WTC11 (cell line): ENCODE data around the gene CREB1. TPM values are rescaled to one million over a fixed set of nuclear protein-coding genes. Genes with fewer than 3 reads are reported as not detected.

Source experiments
- ATAC-seq: fragments of 200-7000 bp; cut with Tn5 transposase; 2 replicates; pipeline ENCODE4 v1.10.0; 2021; ENCODE audit warnings: mild to moderate bottlenecking, moderate library complexity
- CTCF ChIA-PET: fragments of 300-600 bp; sonication (Branson Sonifier 250); formaldehyde crosslinking; loops from one replicate; lab custom pipeline; 2021; ENCODE audit warnings: antibody characterized with exemption; lab: Charles Lee
- POLR2A ChIA-PET: fragments of 350-600 bp; sonication (Branson Sonifier 250); formaldehyde crosslinking; loops from one replicate; lab custom pipeline; 2021; ENCODE audit warnings: antibody characterized with exemption; lab: Charles Lee
- DNase-seq: peaks from one replicate; pipeline ENCODE4 v3.0.0; 2021; ENCODE audit warnings: low spot score
- H3K27ac Mint-ChIP-seq: 2 replicates; pipeline ENCODE4 v1.8.0; 2021; ENCODE audit warnings: mixed read lengths
- H3K27me3 Mint-ChIP-seq: 2 replicates; pipeline ENCODE4 v1.8.0; 2021; ENCODE audit warnings: low read depth, mild to moderate bottlenecking, moderate library complexity, mixed read lengths
- H3K36me3 Mint-ChIP-seq: 2 replicates; pipeline ENCODE4 v1.8.0; 2021; ENCODE audit warnings: mixed read lengths
- H3K4me1 Mint-ChIP-seq: 2 replicates; pipeline ENCODE4 v1.8.0; 2022; ENCODE audit warnings: mixed read lengths
- H3K4me3 Mint-ChIP-seq: 2 replicates; pipeline ENCODE4 v1.8.0; 2021; ENCODE audit warnings: mild to moderate bottlenecking, moderate library complexity, mixed read lengths
- H3K9me3 Mint-ChIP-seq: 2 replicates; pipeline ENCODE4 v1.8.0; 2021; ENCODE audit warnings: mixed read lengths
- AFF4 ChIP-seq: sonication (generic); formaldehyde crosslinking; IDR thresholded peaks from 2 replicates; pipeline ENCODE4 v1.8.1; 2023; ENCODE audit warnings: mild to moderate bottlenecking, missing genetic modification reagents, borderline replicate concordance
- ARID4B ChIP-seq: sonication (generic); formaldehyde crosslinking; IDR thresholded peaks from 2 replicates; pipeline ENCODE4 v1.8.0; 2023; ENCODE audit warnings: missing genetic modification reagents, mild to moderate bottlenecking, borderline replicate concordance
- CREM ChIP-seq: sonication (generic); formaldehyde crosslinking; IDR thresholded peaks from 2 replicates; pipeline ENCODE4 v1.8.1; 2022; ENCODE audit warnings: mild to moderate bottlenecking, missing genetic modification reagents, moderate library complexity
- E2F1 ChIP-seq: sonication (generic); formaldehyde crosslinking; IDR thresholded peaks from 2 replicates; pipeline ENCODE4 v1.8.0; 2022; ENCODE audit warnings: mild to moderate bottlenecking, missing genetic modification reagents
- E2F5 ChIP-seq: sonication (generic); formaldehyde crosslinking; IDR thresholded peaks from 2 replicates; pipeline ENCODE4 v1.8.1; 2022; ENCODE audit warnings: mild to moderate bottlenecking, moderate library complexity, missing genetic modification reagents
- GTF2I ChIP-seq: fragments of 250-450 bp; sonication (Bioruptor Pico); conservative IDR thresholded peaks from 2 replicates; pipeline ENCODE4 v1.4.0; 2021; ENCODE audit warnings: mild to moderate bottlenecking
- HMGA2 ChIP-seq: fragments of 250-450 bp; sonication (Bioruptor Pico); IDR thresholded peaks from 2 replicates; pipeline ENCODE4 v1.4.0; 2021; ENCODE audit warnings: mild to moderate bottlenecking, moderate library complexity
- IRF1 ChIP-seq: sonication (generic); formaldehyde crosslinking; IDR thresholded peaks from 2 replicates; pipeline ENCODE4 v1.8.0; 2023; ENCODE audit warnings: missing genetic modification reagents
- SMAD4 ChIP-seq: sonication (generic); formaldehyde crosslinking; IDR thresholded peaks from 2 replicates; pipeline ENCODE4 v1.8.0; 2022; ENCODE audit warnings: mild to moderate bottlenecking, missing genetic modification reagents
- TP53 ChIP-seq: sonication (generic); formaldehyde crosslinking; IDR thresholded peaks from 2 replicates; pipeline ENCODE4 v1.8.1; 2023; ENCODE audit warnings: mild to moderate bottlenecking, missing genetic modification reagents
- USF1 ChIP-seq: sonication (generic); formaldehyde crosslinking; IDR thresholded peaks from 2 replicates; pipeline ENCODE4 v1.8.0; 2022; ENCODE audit warnings: mild to moderate bottlenecking, missing genetic modification reagents
- USF2 ChIP-seq: sonication (generic); formaldehyde crosslinking; IDR thresholded peaks from 2 replicates; pipeline ENCODE4 v1.8.1; 2023; ENCODE audit warnings: mild to moderate bottlenecking, missing genetic modification reagents, moderate library complexity
- ZBTB43 ChIP-seq: sonication (generic); formaldehyde crosslinking; IDR thresholded peaks from 2 replicates; pipeline ENCODE4 v1.8.1; 2023; ENCODE audit warnings: mild to moderate bottlenecking, missing genetic modification reagents
- ZNF121 ChIP-seq: sonication (generic); formaldehyde crosslinking; IDR thresholded peaks from 2 replicates; pipeline ENCODE4 v1.8.0; 2023; ENCODE audit warnings: missing genetic modification reagents
- ZNF317 ChIP-seq: sonication (generic); formaldehyde crosslinking; IDR thresholded peaks from 2 replicates; pipeline ENCODE4 v1.8.1; 2023; ENCODE audit warnings: low read depth, mild to moderate bottlenecking, moderate library complexity, missing genetic modification reagents, borderline replicate concordance
- ZNF396 ChIP-seq: fragments of 250-450 bp; sonication (Bioruptor Pico); IDR thresholded peaks from 2 replicates; pipeline ENCODE4 v1.8.0; 2021; ENCODE audit warnings: mild to moderate bottlenecking, moderate library complexity, borderline replicate concordance
- total RNA-seq: library from RNA; stranded (reverse); gene quantifications from 3 replicates; pipeline ENCODE4 v1.2.3, GENCODE V29; 2021

CREB1 gene
- total RNA-seq, 1 experiment from 2014 or later = 97.7 TPM

- ChIA-PET POLR2A (no interaction called here), CTCF (no interaction called here)
- Mint-ChIP-seq H3K4me1 (peaks cover 12% of the 10 kb centered on the region), H3K36me3 (no peaks in the 10 kb centered on the region), H3K27ac (no peak overlapping the region), H3K27me3 (no peaks in the 10 kb centered on the region), H3K4me3 (no peak overlapping the region), H3K9me3 (no peaks in the 10 kb centered on the region)
- no peak for TF ChIP-seq USF2 (CRISPR knock-in tag)
- TF ChIP-seq E2F5 = no peak
- TF ChIP-seq TP53 = no peak
- TF ChIP-seq AFF4 (CRISPR knock-in tag) = no peak
- no peak for TF ChIP-seq GTF2I (CRISPR knock-in tag)
- TF ChIP-seq ZBTB43 (CRISPR knock-in tag) = no peak
- TF ChIP-seq ZNF121 (CRISPR knock-in tag) = no peak
- no peak for TF ChIP-seq E2F1 (CRISPR knock-in tag)
- TF ChIP-seq IRF1 (CRISPR knock-in tag) = no peak
- no peak for TF ChIP-seq CREM (CRISPR knock-in tag)
- no peak for TF ChIP-seq HMGA2
- TF ChIP-seq SMAD4 = no peak
- no peak for TF ChIP-seq ZNF317 (CRISPR knock-in tag)
- no peak for TF ChIP-seq ARID4B
- no peak for TF ChIP-seq USF1
- no peak for TF ChIP-seq ZNF396 (CRISPR knock-in tag)
- DNase-seq (no peak), ATAC-seq (no peak)
Measured at GRCh38 chr2:207492461-207492860, 37.3 kb upstream of the CREB1 start.
